ENCODE results near the gene FKBP1A. TPM values are rescaled to one million over a fixed set of nuclear protein-coding genes. Genes with fewer than 3 reads are reported as not detected.
A peak's percentile ranks its signal among the peaks of the same experiment; 100 is the strongest.

The FKBP1A gene
- total and polyA plus RNA-seq, 2 of the 4 experiments (the other 2 are of a cell fraction), result 120 to 528 TPM

GRCh38 chr20:1337441-1337840, 55.4 kb downstream of the FKBP1A start:
- Histone ChIP-seq H3K14ac (replicated peaks; ENCODE audit: low read depth, low read length) (no peak overlapping the region), H3K36me3 (ENCODE audit: control insufficient read depth, insufficient read depth, low read length) (peaks cover 9% of the 10 kb centered on the region; the same call in 1 of the 2 replicates), H2BK120ac (ENCODE audit: low read depth, low read length) (no peak overlapping the region), H4K20me1 (ENCODE audit: insufficient read depth, low read length) (peaks cover 12% of the 10 kb centered on the region), H3K9ac (ENCODE audit: low read depth, low read length) (no peak overlapping the region), H3K4me2 (ENCODE audit: low read depth, low read length) (no peak overlapping the region), H3K27me3 (ENCODE audit: control insufficient read depth, insufficient read depth, low read length) (no peaks in the 10 kb centered on the region), H4K8ac (ENCODE audit: low read depth in 2 of 2, low read length in 2 of 2) (no peak overlapping the region), H3K4me3 (ENCODE audit: insufficient read depth, low read depth, low read length) (no peak overlapping the region), H3K9me3 (ENCODE audit: control insufficient read depth, insufficient read depth, low read length) (no peaks in the 10 kb centered on the region), H3K27ac (ENCODE audit: insufficient read depth, low read length) (no peak overlapping the region), H3K79me1 (ENCODE audit: low read depth in 1 of 2, low read length in 2 of 2) (peaks cover 20 to 70% of the 10 kb centered on the region in 2 experiments), H2BK15ac (ENCODE audit: low read depth, low read length) (no peak overlapping the region), H3K56ac (ENCODE audit: extremely low read depth, insufficient read depth, low read length) (no peak overlapping the region), H3K4me1 (ENCODE audit: control insufficient read depth, insufficient read depth, low read length) (peaks cover 19% of the 10 kb centered on the region), H2BK5ac (ENCODE audit: low read depth, low read length, poor library complexity, severe bottlenecking) (no peak overlapping the region), H2AK9ac (replicated peaks; ENCODE audit: low read depth, low read length, poor library complexity) (no peak overlapping the region), H2AFZ (replicated peaks; ENCODE audit: low read length, poor library complexity) (no peak overlapping the region), H3K9me1 (ENCODE audit: insufficient read depth, low read length) (peaks cover 36% of the 10 kb centered on the region), H4K91ac (ENCODE audit: insufficient read depth, low read depth, low read length) (no peak overlapping the region), H3K23ac (ENCODE audit: low read depth, low read length) (no peak overlapping the region), H2AK5ac (ENCODE audit: low read depth, low read length) (0 out of 2 replicates have a peak overlapping the region, but pooled peaks have one; percentile 10), H2BK20ac (ENCODE audit: low read depth, low read length) (no peak overlapping the region), H3K18ac (ENCODE audit: low read depth, low read length) (no peak overlapping the region), H4K5ac (ENCODE audit: low read depth, low read length) (no peak overlapping the region), H3K4ac (ENCODE audit: low read depth, low read length) (no peak overlapping the region)
- in situ Hi-C loops (cut with MboI; ENCODE audit: low sequenced_read_pairs) (loop anchor here (25.0 kb wide), 1 partner anchor 500 kb away; no protein-coding TSS in a partner anchor), intact Hi-C loops (cut with micrococcal nuclease) (no loop called here), dilution Hi-C loops (cut with HindIII; ENCODE audit: low sequenced_read_pairs, unreplicated experiment) (no loop called here)
- no TSS peak for BruUV-seq (replicated peaks)
- ChIA-PET CTCF (no interaction called here), POLR2A (ENCODE audit: unreplicated experiment) (no interaction called here)
- DNase-seq, result no peak
- no CpG with 5 or more reads among the region's 5 CpGs for WGBS, 2 experiments (ENCODE audit: extremely low coverage in 2 of 2, insufficient read length in 1 of 2)
- no peak for TF ChIP-seq MAZ (IDR thresholded peaks at IDR 0.05; ENCODE audit: borderline replicate concordance, low read depth, low read length)
- TF ChIP-seq RCOR1 (IDR thresholded peaks at IDR 0.05; ENCODE audit: insufficient replicate concordance, low read length), result no peak
- TF ChIP-seq MAFK (IDR thresholded peaks at IDR 0.05; ENCODE audit: low read depth, low read length), result no peak
- TF ChIP-seq MXI1 (IDR thresholded peaks at IDR 0.05; ENCODE audit: borderline replicate concordance, low read depth, low read length), result no peak
- TF ChIP-seq SMC3 (IDR thresholded peaks at IDR 0.05; ENCODE audit: low read depth, low read length), result no peak
- TF ChIP-seq CEBPB (IDR thresholded peaks at IDR 0.05; ENCODE audit: low read depth, low read length), result no peak
- TF ChIP-seq POLR2A (IDR thresholded peaks at IDR 0.05; ENCODE audit: low read depth, low read length), result no peak
- TF ChIP-seq, protein P1, sequence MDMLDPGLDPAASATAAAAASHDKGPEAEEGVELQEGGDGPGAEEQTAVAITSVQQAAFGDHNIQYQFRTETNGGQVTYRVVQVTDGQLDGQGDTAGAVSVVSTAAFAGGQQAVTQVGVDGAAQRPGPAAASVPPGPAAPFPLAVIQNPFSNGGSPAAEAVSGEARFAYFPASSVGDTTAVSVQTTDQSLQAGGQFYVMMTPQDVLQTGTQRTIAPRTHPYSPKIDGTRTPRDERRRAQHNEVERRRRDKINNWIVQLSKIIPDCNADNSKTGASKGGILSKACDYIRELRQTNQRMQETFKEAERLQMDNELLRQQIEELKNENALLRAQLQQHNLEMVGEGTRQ (IDR thresholded peaks at IDR 0.05; ENCODE audit: low read depth, low read length), result no peak
- no peak for TF ChIP-seq RAD21 (IDR thresholded peaks at IDR 0.05; ENCODE audit: low read length)
- TF ChIP-seq BHLHE40 (IDR thresholded peaks at IDR 0.05; ENCODE audit: low read depth, low read length), result no peak
- no peak for TF ChIP-seq FOS (IDR thresholded peaks at IDR 0.05; ENCODE audit: low read depth, low read length)
- TF ChIP-seq, protein P2, sequence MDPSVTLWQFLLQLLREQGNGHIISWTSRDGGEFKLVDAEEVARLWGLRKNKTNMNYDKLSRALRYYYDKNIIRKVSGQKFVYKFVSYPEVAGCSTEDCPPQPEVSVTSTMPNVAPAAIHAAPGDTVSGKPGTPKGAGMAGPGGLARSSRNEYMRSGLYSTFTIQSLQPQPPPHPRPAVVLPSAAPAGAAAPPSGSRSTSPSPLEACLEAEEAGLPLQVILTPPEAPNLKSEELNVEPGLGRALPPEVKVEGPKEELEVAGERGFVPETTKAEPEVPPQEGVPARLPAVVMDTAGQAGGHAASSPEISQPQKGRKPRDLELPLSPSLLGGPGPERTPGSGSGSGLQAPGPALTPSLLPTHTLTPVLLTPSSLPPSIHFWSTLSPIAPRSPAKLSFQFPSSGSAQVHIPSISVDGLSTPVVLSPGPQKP (IDR thresholded peaks at IDR 0.05; ENCODE audit: borderline replicate concordance, low read depth, low read length), result no peak
- TF ChIP-seq CTCF (conservative IDR thresholded peaks at IDR 0.05; ENCODE audit: low read depth, low read length), result no peak
- TF ChIP-seq NFE2L2 (IDR thresholded peaks at IDR 0.05; ENCODE audit: low read depth, low read length), result no peak
- no peak for ATAC-seq (ENCODE audit: low read depth)
